Neural cell (in vitro differentiated cells): ENCODE measurements around the gene TNS3. TPM values are rescaled to one million over a fixed set of nuclear protein-coding genes. Genes with fewer than 3 reads are reported as not detected.

Experiments used
- H2AFZ ChIP-seq: fragments of 200-600, 300-800 bp; sonication (generic), shearing (Covaris generic); 2 replicates; pipeline ENCODE4 v1.6.0; 2014; ENCODE audit warnings: low read depth, mild to moderate bottlenecking, antibody characterized with exemption, low read length, moderate library complexity
- H3F3A ChIP-seq: fragments of 200-600 bp; shearing (Covaris generic); 2 replicates; pipeline ENCODE4 v1.6.1; 2016; ENCODE audit warnings: mild to moderate bottlenecking, moderate library complexity, mixed read lengths, antibody characterized with exemption, low read length; ENCODE audit not compliant: insufficient read depth, poor library complexity, severe bottlenecking
- H3K27ac ChIP-seq: fragments of 200-600, 300-800 bp; sonication (generic), shearing (Covaris generic); 2 replicates; pipeline ENCODE4 v1.5.1; 2014; ENCODE audit warnings: mild to moderate bottlenecking, low read length, moderate library complexity
- H3K27me3 ChIP-seq: fragments of 300-800, 200-600 bp; sonication (generic), shearing (Covaris generic); 2 replicates; pipeline ENCODE4 v1.6.0; 2014; ENCODE audit warnings: mild to moderate bottlenecking, low read depth, low read length, moderate library complexity; ENCODE audit not compliant: insufficient read depth
- H3K36me3 ChIP-seq: fragments of 300-800, 200-600 bp; sonication (generic), shearing (Covaris generic); 2 replicates; pipeline ENCODE4 v1.5.1; 2014; ENCODE audit warnings: mild to moderate bottlenecking, antibody characterized with exemption, low read length, moderate library complexity; ENCODE audit not compliant: insufficient read depth
- H3K4me2 ChIP-seq: fragments of 300-800, 200-600 bp; sonication (generic), shearing (Covaris generic); 2 replicates; pipeline ENCODE4 v1.6.0; 2014; ENCODE audit warnings: mild to moderate bottlenecking, low read length
- H3K4me3 ChIP-seq: fragments of 300-800, 200-600 bp; sonication (generic), shearing (Covaris generic); 2 replicates; pipeline ENCODE4 v1.5.1; 2014; ENCODE audit warnings: mild to moderate bottlenecking, low read length, moderate library complexity
- H3K79me2 ChIP-seq: fragments of 200-600 bp; shearing (Covaris generic); replicated peaks from 2 replicates; pipeline ENCODE4 v1.6.0; 2014; ENCODE audit warnings: mild to moderate bottlenecking, low read length, moderate library complexity; ENCODE audit not compliant: insufficient read depth
- H3K9ac ChIP-seq: fragments of 300-800, 200-600 bp; sonication (generic), shearing (Covaris generic); 2 replicates; pipeline ENCODE4 v1.6.1; 2016; ENCODE audit warnings: mild to moderate bottlenecking, low read length, mixed read lengths
- H3K9me2 ChIP-seq: fragments of 200-600 bp; shearing (Covaris generic); 2 replicates; pipeline ENCODE4 v1.6.1; 2016; ENCODE audit warnings: mild to moderate bottlenecking, low read length, mixed read lengths; ENCODE audit not compliant: insufficient read depth
- H3K9me3 ChIP-seq: fragments of 200-600, 300-800 bp; sonication (generic), shearing (Covaris generic); 2 replicates; pipeline ENCODE4 v1.6.1; 2016; ENCODE audit warnings: mild to moderate bottlenecking, mixed run types, low read length, moderate library complexity, mixed read lengths
- H4K20me1 ChIP-seq: fragments of 200-600 bp; shearing (Covaris generic); 2 replicates; pipeline ENCODE4 v1.6.1; 2016; ENCODE audit warnings: mild to moderate bottlenecking, mixed run types; ENCODE audit not compliant: insufficient read depth
- EP300 ChIP-seq: fragments of 450-650 bp; conservative IDR thresholded peaks from 2 replicates; pipeline ENCODE4 v1.6.1; 2014; ENCODE audit warnings: antibody characterized with exemption, mild to moderate bottlenecking, moderate library complexity; ENCODE audit not compliant: poor library complexity, severe bottlenecking
- EZH2 ChIP-seq: fragments of 200-600, 300-800 bp; shearing (Covaris generic), sonication (generic); IDR thresholded peaks from 2 replicates; pipeline ENCODE4 v1.6.1; 2014; ENCODE audit warnings: antibody characterized with exemption, low read length, borderline replicate concordance, mild to moderate bottlenecking; ENCODE audit not compliant: insufficient read depth, poor library complexity, severe bottlenecking
- MXI1 ChIP-seq: fragments of 450-650 bp; conservative IDR thresholded peaks from 2 replicates; pipeline ENCODE4 v1.6.1; 2014; ENCODE audit warnings: antibody characterized with exemption, mild to moderate bottlenecking; ENCODE audit not compliant: poor library complexity, severe bottlenecking
- POLR2AphosphoS5 ChIP-seq: IDR thresholded peaks from 2 replicates; pipeline ENCODE4 v1.6.1; 2012
- RAD21 ChIP-seq: fragments of 450-650 bp; conservative IDR thresholded peaks from 2 replicates; pipeline ENCODE4 v1.6.1; 2014; ENCODE audit warnings: antibody characterized with exemption, mild to moderate bottlenecking, moderate library complexity
- SMC3 ChIP-seq: fragments of 450-650 bp; conservative IDR thresholded peaks from 2 replicates; pipeline ENCODE4 v1.6.1; 2014; ENCODE audit warnings: antibody characterized with exemption, mild to moderate bottlenecking, moderate library complexity; ENCODE audit not compliant: poor library complexity
- TAF1 ChIP-seq: IDR thresholded peaks from 2 replicates; pipeline ENCODE4 v1.6.1; 2012; ENCODE audit warnings: low read depth
- polyA plus RNA-seq: library from polyadenylated mRNA; depleted of rRNA; stranded (reverse); fragments of >200 nt; gene quantifications from 2 replicates; pipeline ENCODE4 v1.2.3, GENCODE V29; 2014
- TF ChIP-seq, protein P1 (sequence below): fragments of 450-650 bp; IDR thresholded peaks from 2 replicates; pipeline ENCODE4 v1.5.1; 2014; ENCODE audit warnings: antibody characterized with exemption, mild to moderate bottlenecking, moderate library complexity; ENCODE audit not compliant: poor library complexity, severe bottlenecking
- TF ChIP-seq, protein P2 (sequence below): IDR thresholded peaks from 2 replicates; pipeline ENCODE4 v1.6.1; 2012; ENCODE audit warnings: borderline replicate concordance

The TNS3 gene
- polyA plus RNA-seq, 1 donor from 2014 or later, result 0.58 TPM

DNA sequence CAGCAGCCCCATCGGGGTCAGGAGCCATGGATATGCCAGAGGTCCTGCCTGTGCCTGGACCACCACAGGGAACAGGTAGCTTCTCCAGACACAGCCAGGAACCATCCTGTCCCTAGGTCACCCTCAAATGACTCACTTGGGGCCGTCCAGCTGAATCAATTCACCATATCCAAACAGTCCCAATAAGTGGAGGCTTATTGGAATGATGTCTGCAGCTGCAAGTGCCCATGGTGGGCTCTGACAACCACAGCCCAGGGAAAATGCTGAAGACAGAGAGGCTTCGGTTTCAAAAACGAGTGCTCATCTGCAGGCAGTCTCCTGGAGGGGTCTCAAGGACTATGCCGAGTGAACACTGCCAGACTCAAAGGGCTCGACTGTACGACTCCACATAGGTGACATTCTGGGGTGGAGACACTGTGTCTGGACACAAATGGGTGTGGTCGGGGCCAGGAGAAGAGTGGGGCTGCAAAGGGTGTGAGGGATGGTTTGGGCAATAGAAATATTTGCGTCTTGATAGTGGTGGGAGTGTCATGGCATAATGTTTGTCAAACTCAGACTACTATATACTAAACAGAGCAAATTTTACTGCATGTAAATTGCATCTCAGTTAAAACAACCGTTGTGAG is 204.8 kb downstream of the TNS3 start:
- no peaks in the 10 kb centered on the region for H3K9me3 ChIP-seq
- H3F3A ChIP-seq, result no peaks in the 10 kb centered on the region
- no peaks in the 10 kb centered on the region for H3K79me2 ChIP-seq
- TF ChIP-seq, protein P1, sequence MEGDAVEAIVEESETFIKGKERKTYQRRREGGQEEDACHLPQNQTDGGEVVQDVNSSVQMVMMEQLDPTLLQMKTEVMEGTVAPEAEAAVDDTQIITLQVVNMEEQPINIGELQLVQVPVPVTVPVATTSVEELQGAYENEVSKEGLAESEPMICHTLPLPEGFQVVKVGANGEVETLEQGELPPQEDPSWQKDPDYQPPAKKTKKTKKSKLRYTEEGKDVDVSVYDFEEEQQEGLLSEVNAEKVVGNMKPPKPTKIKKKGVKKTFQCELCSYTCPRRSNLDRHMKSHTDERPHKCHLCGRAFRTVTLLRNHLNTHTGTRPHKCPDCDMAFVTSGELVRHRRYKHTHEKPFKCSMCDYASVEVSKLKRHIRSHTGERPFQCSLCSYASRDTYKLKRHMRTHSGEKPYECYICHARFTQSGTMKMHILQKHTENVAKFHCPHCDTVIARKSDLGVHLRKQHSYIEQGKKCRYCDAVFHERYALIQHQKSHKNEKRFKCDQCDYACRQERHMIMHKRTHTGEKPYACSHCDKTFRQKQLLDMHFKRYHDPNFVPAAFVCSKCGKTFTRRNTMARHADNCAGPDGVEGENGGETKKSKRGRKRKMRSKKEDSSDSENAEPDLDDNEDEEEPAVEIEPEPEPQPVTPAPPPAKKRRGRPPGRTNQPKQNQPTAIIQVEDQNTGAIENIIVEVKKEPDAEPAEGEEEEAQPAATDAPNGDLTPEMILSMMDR, result no peak
- TF ChIP-seq SMC3 (no peak), RAD21 (no peak), EP300 (no peak), MXI1 (no peak), POLR2AphosphoS5 (no peak), EZH2 (no peak), TAF1 (no peak)
- TF ChIP-seq, protein P2, sequence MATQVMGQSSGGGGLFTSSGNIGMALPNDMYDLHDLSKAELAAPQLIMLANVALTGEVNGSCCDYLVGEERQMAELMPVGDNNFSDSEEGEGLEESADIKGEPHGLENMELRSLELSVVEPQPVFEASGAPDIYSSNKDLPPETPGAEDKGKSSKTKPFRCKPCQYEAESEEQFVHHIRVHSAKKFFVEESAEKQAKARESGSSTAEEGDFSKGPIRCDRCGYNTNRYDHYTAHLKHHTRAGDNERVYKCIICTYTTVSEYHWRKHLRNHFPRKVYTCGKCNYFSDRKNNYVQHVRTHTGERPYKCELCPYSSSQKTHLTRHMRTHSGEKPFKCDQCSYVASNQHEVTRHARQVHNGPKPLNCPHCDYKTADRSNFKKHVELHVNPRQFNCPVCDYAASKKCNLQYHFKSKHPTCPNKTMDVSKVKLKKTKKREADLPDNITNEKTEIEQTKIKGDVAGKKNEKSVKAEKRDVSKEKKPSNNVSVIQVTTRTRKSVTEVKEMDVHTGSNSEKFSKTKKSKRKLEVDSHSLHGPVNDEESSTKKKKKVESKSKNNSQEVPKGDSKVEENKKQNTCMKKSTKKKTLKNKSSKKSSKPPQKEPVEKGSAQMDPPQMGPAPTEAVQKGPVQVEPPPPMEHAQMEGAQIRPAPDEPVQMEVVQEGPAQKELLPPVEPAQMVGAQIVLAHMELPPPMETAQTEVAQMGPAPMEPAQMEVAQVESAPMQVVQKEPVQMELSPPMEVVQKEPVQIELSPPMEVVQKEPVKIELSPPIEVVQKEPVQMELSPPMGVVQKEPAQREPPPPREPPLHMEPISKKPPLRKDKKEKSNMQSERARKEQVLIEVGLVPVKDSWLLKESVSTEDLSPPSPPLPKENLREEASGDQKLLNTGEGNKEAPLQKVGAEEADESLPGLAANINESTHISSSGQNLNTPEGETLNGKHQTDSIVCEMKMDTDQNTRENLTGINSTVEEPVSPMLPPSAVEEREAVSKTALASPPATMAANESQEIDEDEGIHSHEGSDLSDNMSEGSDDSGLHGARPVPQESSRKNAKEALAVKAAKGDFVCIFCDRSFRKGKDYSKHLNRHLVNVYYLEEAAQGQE, result no peak
- no peak overlapping the region for H3K4me3 ChIP-seq
- no peaks in the 10 kb centered on the region for H3K9me2 ChIP-seq
- H3K4me2 ChIP-seq, result no peak overlapping the region
- no peak overlapping the region for H3K27ac ChIP-seq
- H3K36me3 ChIP-seq, result no peaks in the 10 kb centered on the region
- no peaks in the 10 kb centered on the region for H3K27me3 ChIP-seq
- no peak overlapping the region for H3K9ac ChIP-seq
- H4K20me1 ChIP-seq, result no peaks in the 10 kb centered on the region
- H2AFZ ChIP-seq, result no peak overlapping the region

DNA sequence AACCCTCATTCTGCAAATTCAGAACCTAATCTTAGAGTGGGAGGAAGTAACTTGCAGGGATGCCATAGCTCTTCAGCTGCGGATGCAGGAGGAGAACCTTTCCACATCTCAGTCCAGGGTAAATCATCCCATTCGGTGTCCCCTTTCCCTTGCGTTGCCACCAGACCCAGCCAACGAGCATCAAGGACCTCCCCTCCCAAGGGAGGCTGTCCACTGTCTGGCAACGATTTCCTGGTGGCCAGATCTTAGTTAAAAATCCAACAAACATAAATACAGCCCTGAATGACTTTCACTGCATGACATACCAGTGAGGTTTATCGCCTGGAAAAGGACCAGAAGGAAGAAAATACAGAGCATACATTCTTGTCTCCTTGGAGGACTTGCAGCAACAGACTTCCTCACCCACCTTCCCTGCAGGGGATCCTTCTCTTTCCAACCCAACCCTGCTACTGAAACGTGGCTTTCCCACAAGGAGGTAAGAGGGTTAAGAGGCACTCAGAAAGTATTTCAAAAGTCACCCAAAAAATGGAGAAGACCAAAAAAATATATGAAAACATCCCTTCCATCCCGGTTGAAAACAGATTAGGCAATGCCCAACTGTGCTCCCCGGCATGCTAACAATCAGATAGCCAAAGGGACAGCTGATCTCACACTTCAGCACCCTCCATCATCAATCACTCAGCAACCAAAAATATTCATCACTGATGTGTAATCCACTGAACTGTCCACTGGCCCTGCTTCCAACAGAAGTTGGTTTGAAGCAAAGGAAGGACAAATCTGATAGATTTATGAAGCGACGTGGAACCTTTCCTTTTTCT is 206.6 kb downstream of the TNS3 start:
- H3K9me2 ChIP-seq, result no peaks in the 10 kb centered on the region
- no peak overlapping the region for H2AFZ ChIP-seq
- no peak overlapping the region for H3K4me2 ChIP-seq
- H3F3A ChIP-seq, result no peaks in the 10 kb centered on the region
- H3K4me3 ChIP-seq, result no peak overlapping the region
- H3K9ac ChIP-seq, result no peak overlapping the region
- no peaks in the 10 kb centered on the region for H3K27me3 ChIP-seq
- H3K27ac ChIP-seq, result no peak overlapping the region
- H3K79me2 ChIP-seq, result no peaks in the 10 kb centered on the region
- TF ChIP-seq MXI1 (no peak), SMC3 (no peak), POLR2AphosphoS5 (no peak), TAF1 (no peak), EZH2 (no peak), EP300 (no peak), RAD21 (no peak)
- TF ChIP-seq, protein P1, result no peak
- TF ChIP-seq, protein P2, result no peak
- no peaks in the 10 kb centered on the region for H3K9me3 ChIP-seq
- H4K20me1 ChIP-seq, result no peaks in the 10 kb centered on the region
- H3K36me3 ChIP-seq, result no peaks in the 10 kb centered on the region
